PC-3 (cell line): ENCODE measurements around the gene EMC9. TPM values are rescaled to one million over a fixed set of nuclear protein-coding genes. Genes with fewer than 3 reads are reported as not detected.

Experiments used
- ATAC-seq: fragments of 200-7000 bp; cut with Tn5 transposase; 2 replicates; pipeline ENCODE4 v1.9.1; 2020; ENCODE audit warnings: mild to moderate bottlenecking, moderate library complexity
- BruUV-seq: library from RNA; stranded (reverse); fragments of 400-500 nt; replicated peaks from 2 replicates; lab custom pipeline; 2021; lab: Mats Ljungman, UMichigan
- CTCF ChIA-PET: fragments of 300-600 bp; sonication (Branson Sonifier 250); formaldehyde crosslinking; loops from one replicate; lab custom pipeline; 2022; ENCODE audit warnings: antibody characterized with exemption; lab: Charles Lee
- POLR2A ChIA-PET: fragments of 300-600 bp; sonication (Branson Sonifier 250); formaldehyde crosslinking; loops from one replicate; lab custom pipeline; 2022; ENCODE audit warnings: antibody characterized with exemption; ENCODE audit not compliant: unreplicated experiment; lab: Charles Lee
- DNase-seq: peaks from one replicate; pipeline ENCODE4 v3.0.0-alpha.2; 2015
- H2AFZ ChIP-seq: fragments of 300-600 bp; sonication (generic); 2 replicates; pipeline ENCODE4 v1.6.0; 2016; ENCODE audit warnings: antibody characterized with exemption, low read length
- H3F3A ChIP-seq: fragments of 300-600 bp; sonication (generic); one replicate; pipeline ENCODE4 v1.6.0; 2017; ENCODE audit warnings: antibody characterized with exemption, low read length, control low read depth, mild to moderate bottlenecking; ENCODE audit not compliant: unreplicated experiment
- H3K27ac ChIP-seq: fragments of 300-600 bp; sonication (generic); 2 replicates; pipeline ENCODE4 v1.5.1; 2016; ENCODE audit warnings: mild to moderate bottlenecking, low read length
- H3K27me3 ChIP-seq: fragments of 300-600 bp; sonication (generic); 2 replicates; pipeline ENCODE4 v1.6.1; 2016; ENCODE audit warnings: low read length, mixed read lengths
- H3K36me3 ChIP-seq: fragments of 300-600 bp; sonication (generic); 2 replicates; pipeline ENCODE4 v1.6.1; 2016; ENCODE audit warnings: low read depth, mixed run types, low read length, mixed read lengths
- H3K4me1 ChIP-seq: fragments of 300-600 bp; sonication (generic); 2 replicates; pipeline ENCODE4 v1.5.1; 2016; ENCODE audit warnings: low read length; ENCODE audit not compliant: insufficient read depth
- H3K4me2 ChIP-seq: fragments of 300-600 bp; sonication (generic); 2 replicates; pipeline ENCODE4 v1.6.0; 2016; ENCODE audit warnings: low read length
- H3K4me3 ChIP-seq: fragments of 300-600 bp; sonication (generic); 2 replicates; pipeline ENCODE4 v1.5.1; 2016; ENCODE audit warnings: mild to moderate bottlenecking, low read length, mixed read lengths
- H3K79me2 ChIP-seq: fragments of 300-600 bp; sonication (generic); 2 replicates; pipeline ENCODE4 v1.6.1; 2017; ENCODE audit warnings: low read length, mixed read lengths
- H3K9ac ChIP-seq: fragments of 300-600 bp; sonication (generic); 2 replicates; pipeline ENCODE4 v1.6.0; 2016; ENCODE audit warnings: mild to moderate bottlenecking, low read length
- H3K9me2 ChIP-seq: fragments of 300-600 bp; sonication (generic); replicated peaks from 2 replicates; pipeline ENCODE4 v1.6.1; 2016; ENCODE audit warnings: mixed run types, low read length, mixed read lengths
- H3K9me3 ChIP-seq: fragments of 300-600 bp; sonication (generic); 2 replicates; pipeline ENCODE4 v1.6.1; 2016; ENCODE audit warnings: low read length, mixed read lengths
- H4K20me1 ChIP-seq: fragments of 300-600 bp; sonication (generic); 2 replicates; pipeline ENCODE4 v1.6.1; 2016; ENCODE audit warnings: low read length, mixed read lengths
- EZH2 ChIP-seq: fragments of 300-600 bp; sonication (generic); IDR thresholded peaks from one replicate; pipeline ENCODE4 v1.6.1; 2017; ENCODE audit warnings: antibody characterized with exemption, mild to moderate bottlenecking, low read length; ENCODE audit not compliant: unreplicated experiment
- EZH2phosphoT487 ChIP-seq: fragments of 300-600 bp; sonication (generic); IDR thresholded peaks from 2 replicates; pipeline ENCODE4 v1.6.1; 2018; ENCODE audit warnings: mild to moderate bottlenecking, antibody characterized with exemption, low read length, borderline replicate concordance
- intact Hi-C: fragments of 100-400 bp; cut with micrococcal nuclease; formaldehyde crosslinking; loops from 2 replicates; pipeline ENCODE4 v1.9.0; 2023
- total RNA-seq: library from RNA; depleted of rRNA; stranded (reverse); fragments of >200 nt; gene quantifications from 2 replicates; pipeline ENCODE4 v1.2.3, GENCODE V29; 2014
- TF ChIP-seq, protein P1 (sequence below): fragments of 300-600 bp; sonication (generic); conservative IDR thresholded peaks from 2 replicates; pipeline ENCODE4 v1.5.1; 2017; ENCODE audit warnings: antibody characterized with exemption, low read depth, mild to moderate bottlenecking, low read length

The EMC9 gene
- total RNA-seq, 1 experiment from 2014 or later, result 30.1 TPM

DNA sequence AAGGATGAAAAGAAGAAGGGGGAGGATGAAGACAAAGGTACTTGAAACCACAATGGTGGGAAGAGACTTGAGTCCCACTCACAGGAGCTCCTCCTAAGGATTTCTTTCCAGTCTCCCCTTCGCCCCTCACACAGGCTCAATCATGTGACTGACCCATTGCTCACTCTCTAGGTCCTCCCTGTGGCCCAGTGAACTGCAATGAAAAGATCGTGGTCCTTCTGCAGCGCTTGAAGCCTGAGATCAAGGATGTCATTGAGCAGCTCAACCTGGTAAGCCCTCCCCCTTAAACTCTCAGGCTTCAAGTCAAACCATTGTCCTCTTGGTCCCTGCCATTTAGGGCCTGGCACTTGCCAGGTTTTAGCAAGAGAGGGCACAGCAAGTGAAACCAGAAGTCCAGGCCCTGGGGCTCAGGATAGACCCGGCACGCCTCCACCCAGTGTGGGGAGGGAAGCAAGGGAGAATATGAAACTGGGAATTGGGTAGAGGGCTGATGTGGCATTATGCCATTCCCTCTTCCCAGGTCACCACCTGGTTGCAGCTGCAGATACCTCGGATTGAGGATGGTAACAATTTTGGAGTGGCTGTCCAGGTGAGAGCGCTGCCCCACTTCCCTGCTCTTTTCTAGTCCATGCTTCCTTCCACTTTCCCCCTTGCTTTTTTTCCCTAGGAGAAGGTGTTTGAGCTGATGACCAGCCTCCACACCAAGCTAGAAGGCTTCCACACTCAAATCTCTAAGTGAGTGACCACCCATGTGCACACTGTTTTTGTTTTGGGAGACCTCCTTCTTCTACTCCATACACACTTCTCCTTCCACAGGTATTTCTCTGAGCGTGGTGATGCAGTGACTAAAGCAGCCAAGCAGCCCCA is 3.6 kb downstream of the EMC9 start:
- CTCF ChIA-PET, result no interaction called here
- Histone ChIP-seq H3K9me2 (no peaks in the 10 kb centered on the region), H3K4me3 (no peak overlapping the region), H3F3A (no peaks in the 10 kb centered on the region), H3K4me2 (no peak overlapping the region; the same call in 1 of the 2 replicates), H4K20me1 (no peaks in the 10 kb centered on the region), H3K36me3 (peaks cover 17% of the 10 kb centered on the region; the same call in 1 of the 2 replicates), H3K9me3 (no peaks in the 10 kb centered on the region), H3K27me3 (no peaks in the 10 kb centered on the region), H3K79me2 (peaks cover 38% of the 10 kb centered on the region), H3K9ac (no peak overlapping the region), H3K27ac (no peak overlapping the region), H2AFZ (no peak overlapping the region), H3K4me1 (peaks cover 26% of the 10 kb centered on the region)
- POLR2A ChIA-PET, result interaction anchor here (2.0 kb wide), 1 partner anchor 23 kb away, joined by 14 read pairs; the partner anchor contains the start of genes DCAF11 and NRL
- TSS peak; percentile 21 for BruUV-seq
- intact Hi-C loops, result no loop called here
- TF ChIP-seq, protein P1, sequence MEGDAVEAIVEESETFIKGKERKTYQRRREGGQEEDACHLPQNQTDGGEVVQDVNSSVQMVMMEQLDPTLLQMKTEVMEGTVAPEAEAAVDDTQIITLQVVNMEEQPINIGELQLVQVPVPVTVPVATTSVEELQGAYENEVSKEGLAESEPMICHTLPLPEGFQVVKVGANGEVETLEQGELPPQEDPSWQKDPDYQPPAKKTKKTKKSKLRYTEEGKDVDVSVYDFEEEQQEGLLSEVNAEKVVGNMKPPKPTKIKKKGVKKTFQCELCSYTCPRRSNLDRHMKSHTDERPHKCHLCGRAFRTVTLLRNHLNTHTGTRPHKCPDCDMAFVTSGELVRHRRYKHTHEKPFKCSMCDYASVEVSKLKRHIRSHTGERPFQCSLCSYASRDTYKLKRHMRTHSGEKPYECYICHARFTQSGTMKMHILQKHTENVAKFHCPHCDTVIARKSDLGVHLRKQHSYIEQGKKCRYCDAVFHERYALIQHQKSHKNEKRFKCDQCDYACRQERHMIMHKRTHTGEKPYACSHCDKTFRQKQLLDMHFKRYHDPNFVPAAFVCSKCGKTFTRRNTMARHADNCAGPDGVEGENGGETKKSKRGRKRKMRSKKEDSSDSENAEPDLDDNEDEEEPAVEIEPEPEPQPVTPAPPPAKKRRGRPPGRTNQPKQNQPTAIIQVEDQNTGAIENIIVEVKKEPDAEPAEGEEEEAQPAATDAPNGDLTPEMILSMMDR, result no peak
- no peak for TF ChIP-seq EZH2
- no peak for TF ChIP-seq EZH2phosphoT487
- DNase-seq (no peak), ATAC-seq (no peak)

DNA sequence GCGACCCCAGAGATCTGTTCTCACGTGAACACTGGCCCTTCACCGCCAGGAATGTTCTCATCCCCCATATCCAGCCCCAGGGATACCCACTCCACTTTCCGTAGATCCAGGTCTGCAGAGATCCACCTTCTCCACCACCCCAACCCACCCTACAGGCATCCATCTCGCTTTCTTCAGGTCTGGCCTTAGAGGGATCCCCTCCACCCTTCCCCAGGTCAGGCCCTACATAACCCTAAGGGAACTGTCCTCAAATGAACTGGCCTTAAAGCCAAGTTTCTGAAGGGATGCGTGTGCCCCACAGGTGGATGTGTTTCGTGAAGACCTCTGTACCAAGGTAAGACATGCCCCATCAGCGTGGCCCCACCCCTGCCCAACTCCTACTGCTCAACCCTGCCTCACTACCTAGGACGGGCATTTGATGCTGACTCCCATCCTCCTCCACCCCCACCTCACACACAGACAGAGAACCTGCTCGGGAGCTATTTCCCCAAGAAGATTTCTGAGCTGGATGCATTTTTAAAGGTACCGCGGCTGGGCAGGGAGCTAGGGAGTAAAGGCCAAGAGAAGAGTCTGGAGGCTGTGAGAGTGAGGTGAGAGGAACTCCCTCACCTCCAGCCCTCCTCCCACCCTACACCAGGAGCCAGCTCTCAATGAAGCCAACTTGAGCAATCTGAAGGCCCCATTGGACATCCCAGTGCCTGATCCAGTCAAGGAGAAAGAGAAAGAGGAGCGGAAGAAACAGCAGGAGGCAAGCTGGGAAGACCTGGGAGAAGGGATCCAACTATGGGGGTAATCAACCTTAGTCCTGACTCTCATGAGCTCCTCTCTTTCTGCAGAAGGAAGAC is 4.5 kb downstream of the EMC9 start:
- no peak overlapping the region for H3K27ac ChIP-seq
- no peaks in the 10 kb centered on the region for H3K27me3 ChIP-seq
- intact Hi-C loops, result loop anchor here (1.0 kb wide), 1 partner anchor 22 kb away; no protein-coding TSS in a partner anchor
- ChIA-PET CTCF (interaction anchor here (1.1 kb wide), 1 partner anchor 24 kb away, joined by 4 read pairs; the partner anchor contains the start of gene IRF9), POLR2A (interaction anchor here (2.0 kb wide), 1 partner anchor 22 kb away, joined by 14 read pairs; the partner anchor contains the start of genes DCAF11 and NRL)
- H3K79me2 ChIP-seq, result peaks cover 38% of the 10 kb centered on the region
- peaks cover 23% of the 10 kb centered on the region for H3K4me1 ChIP-seq
- no peaks in the 10 kb centered on the region for H3F3A ChIP-seq
- no peaks in the 10 kb centered on the region for H3K9me2 ChIP-seq
- H2AFZ ChIP-seq, result peak overlapping the region; percentile 88; the same call in 1 of the 2 replicates
- TF ChIP-seq, protein P1, result no peak
- TF ChIP-seq EZH2phosphoT487, result no peak
- no peak for TF ChIP-seq EZH2
- no peaks in the 10 kb centered on the region for H3K9me3 ChIP-seq
- H3K4me3 ChIP-seq, result peak overlapping the region; percentile 95
- peaks cover 17% of the 10 kb centered on the region; the same call in 1 of the 2 replicates for H3K36me3 ChIP-seq
- H3K4me2 ChIP-seq, result peak overlapping the region; percentile 93
- ATAC-seq (no peak), DNase-seq (peak; percentile 19)
- no TSS peak for BruUV-seq
- H4K20me1 ChIP-seq, result no peaks in the 10 kb centered on the region
- peak overlapping the region; percentile 80 for H3K9ac ChIP-seq
